Activated T-helper 1 cell treated with anti-CD3 and anti-CD28 coated beads, Interleukin-12 subunit alpha, Interleukin-12 subunit beta, Interleukin-2, Interleukin-4 antibody, amounts not matched to agents 30 ng/mL and 10 ng/mL and 1 ng/mL, durations not matched to agents 14 hours and 24 hours and 36 hours (primary cell): ENCODE data around the gene DENND1C. TPM values are rescaled to one million over a fixed set of nuclear protein-coding genes. Genes with fewer than 3 reads are reported as not detected.

Experiments
- DNase-seq: peaks from one replicate; pipeline ENCODE4 v3.0.0; 2021; ENCODE audit warnings: low spot score
- H3K27ac Mint-ChIP-seq: one replicate; pipeline ENCODE4 v1.8.0; 2021; ENCODE audit warnings: mild to moderate bottlenecking, mixed read lengths
- H3K27me3 Mint-ChIP-seq: one replicate; pipeline ENCODE4 v1.8.0; 2022; ENCODE audit warnings: mild to moderate bottlenecking, moderate library complexity, mixed read lengths; ENCODE audit not compliant: insufficient read depth
- H3K36me3 Mint-ChIP-seq: one replicate; pipeline ENCODE4 v1.8.0; 2021; ENCODE audit warnings: low read depth, mixed read lengths
- H3K4me1 Mint-ChIP-seq: one replicate; pipeline ENCODE4 v1.8.0; 2021; ENCODE audit warnings: low read depth, mixed read lengths
- H3K4me3 Mint-ChIP-seq: one replicate; pipeline ENCODE4 v1.8.0; 2021; ENCODE audit warnings: mild to moderate bottlenecking, moderate library complexity, mixed read lengths
- H3K9me3 Mint-ChIP-seq: one replicate; pipeline ENCODE4 v1.8.0; 2021; ENCODE audit warnings: mixed read lengths
- intact Hi-C: fragments of 100-400 bp; cut with micrococcal nuclease; formaldehyde crosslinking; loops from one replicate; pipeline ENCODE4 v1.15.1; 2024
- total RNA-seq: library from RNA; stranded (reverse); gene quantifications from 2 replicates; pipeline ENCODE4 v1.2.3, GENCODE V29; 2022

DENND1C gene
- total RNA-seq, 1 donor from 2014 or later: 68.4 TPM

- DNase-seq: no peak
- H3K36me3 Mint-ChIP-seq: peaks cover 15% of the 10 kb centered on the region
- H3K4me3 Mint-ChIP-seq: no peak overlapping the region
- H3K27ac Mint-ChIP-seq: no peak overlapping the region
- no peaks in the 10 kb centered on the region for H3K9me3 Mint-ChIP-seq
- intact Hi-C loops: no loop called here
- peaks cover 4% of the 10 kb centered on the region for H3K27me3 Mint-ChIP-seq
- peaks cover 2% of the 10 kb centered on the region for H3K4me1 Mint-ChIP-seq
These were observed 16.6 kb downstream of the DENND1C start for GRCh38 chr19:6465006-6465405.

- DNase-seq: no peak
- H3K27ac Mint-ChIP-seq: no peak within 1 kb of the TSS
- H3K4me1 Mint-ChIP-seq: peaks cover 4% of the 10 kb centered on the region
- H3K27me3 Mint-ChIP-seq: peaks cover 4% of the 10 kb centered on the region
- intact Hi-C loops: no loop called here
- no peaks in the 10 kb centered on the region for H3K9me3 Mint-ChIP-seq
- H3K36me3 Mint-ChIP-seq: peaks cover 11% of the 10 kb centered on the region
- H3K4me3 Mint-ChIP-seq: no peak within 1 kb of the TSS
These were observed 17.3 kb downstream of the DENND1C start, which contains the start of gene CRB3 for GRCh38 chr19:6464070-6464873. Gene CRB3, plus strand, starts transcription at chr19:6464271. Its CDS starts 431 bp downstream, at chr19:6464702.

- Mint-ChIP-seq H3K4me3 (peak overlapping the region; percentile 89), H3K36me3 (peaks cover 10% of the 10 kb centered on the region), H3K9me3 (peaks cover 2% of the 10 kb centered on the region), H3K4me1 (peaks cover 21% of the 10 kb centered on the region), H3K27me3 (peaks cover 4% of the 10 kb centered on the region), H3K27ac (peak overlapping the region; percentile 84)
- peak; percentile 95 for DNase-seq
- intact Hi-C loops: loop anchor here (1.0 kb wide), 12 partner anchors 16 to 556 kb away; partner anchors contain the start of genes CLPP, DENND1C, GPR108 and GTF2F1
These were observed 21.3 kb downstream of the DENND1C start for GRCh38 chr19:6460099-6460884.

GRCh38 chr19:6459262-6460098 lies 22.1 kb downstream of the DENND1C start, which contains the start of gene SLC25A23:
Gene SLC25A23, minus strand, starts transcription at chr19:6459792. Its CDS starts 164 bp downstream, at chr19:6459628.
- peak within 1 kb of the TSS; percentile 84 for H3K27ac Mint-ChIP-seq
- peak; percentile 64 for DNase-seq
- H3K4me1 Mint-ChIP-seq: peaks cover 21% of the 10 kb centered on the region
- H3K9me3 Mint-ChIP-seq: peaks cover 4% of the 10 kb centered on the region
- H3K27me3 Mint-ChIP-seq: no peaks in the 10 kb centered on the region
- intact Hi-C loops: loop anchor here (1.0 kb wide), 12 partner anchors 17 to 555 kb away; partner anchors contain the start of genes CLPP, DENND1C, GPR108 and GTF2F1
- peak within 1 kb of the TSS; percentile 92 for H3K4me3 Mint-ChIP-seq
- H3K36me3 Mint-ChIP-seq: peaks cover 18% of the 10 kb centered on the region

GRCh38 chr19:6458695-6459261 lies 22.8 kb downstream of the DENND1C start:
- Mint-ChIP-seq H3K4me3 (peak overlapping the region; percentile 92), H3K9me3 (peaks cover 10% of the 10 kb centered on the region), H3K27me3 (no peaks in the 10 kb centered on the region), H3K36me3 (peaks cover 23% of the 10 kb centered on the region), H3K4me1 (peaks cover 21% of the 10 kb centered on the region), H3K27ac (peak overlapping the region; percentile 77)
- DNase-seq: no peak
- intact Hi-C loops: no loop called here

GRCh38 chr19:6457958-6458694 lies 23.5 kb downstream of the DENND1C start:
- peak overlapping the region; percentile 92 for H3K4me3 Mint-ChIP-seq
- H3K4me1 Mint-ChIP-seq: peaks cover 21% of the 10 kb centered on the region
- no peak for DNase-seq
- intact Hi-C loops: no loop called here
- H3K9me3 Mint-ChIP-seq: peaks cover 14% of the 10 kb centered on the region
- H3K27ac Mint-ChIP-seq: peak overlapping the region; percentile 33
- peaks cover 29% of the 10 kb centered on the region for H3K36me3 Mint-ChIP-seq
- no peaks in the 10 kb centered on the region for H3K27me3 Mint-ChIP-seq

GRCh38 chr19:6455924-6456323 lies 25.7 kb downstream of the DENND1C start:
- Mint-ChIP-seq H3K4me1 (peaks cover 21% of the 10 kb centered on the region), H3K9me3 (peaks cover 14% of the 10 kb centered on the region), H3K4me3 (no peak overlapping the region), H3K36me3 (peaks cover 40% of the 10 kb centered on the region), H3K27me3 (no peaks in the 10 kb centered on the region), H3K27ac (no peak overlapping the region)
- intact Hi-C loops: no loop called here
- no peak for DNase-seq

GRCh38 chr19:6453951-6454565 lies 27.5 kb downstream of the DENND1C start:
- peaks cover 46% of the 10 kb centered on the region for H3K36me3 Mint-ChIP-seq
- H3K9me3 Mint-ChIP-seq: peaks cover 14% of the 10 kb centered on the region

GRCh38 chr19:6452899-6453298 lies 28.7 kb downstream of the DENND1C start:
- no peak for DNase-seq
- Mint-ChIP-seq H3K36me3 (peaks cover 46% of the 10 kb centered on the region), H3K27me3 (no peaks in the 10 kb centered on the region), H3K27ac (no peak overlapping the region), H3K9me3 (peaks cover 14% of the 10 kb centered on the region), H3K4me3 (no peak overlapping the region), H3K4me1 (peaks cover 4% of the 10 kb centered on the region)
- intact Hi-C loops: no loop called here

More at GRCh38 chr19:6453951-6454565, 27.5 kb downstream of the DENND1C start:
- no peak for DNase-seq
- H3K27ac Mint-ChIP-seq: no peak overlapping the region
- no peak overlapping the region for H3K4me3 Mint-ChIP-seq
- no peaks in the 10 kb centered on the region for H3K27me3 Mint-ChIP-seq
- intact Hi-C loops: no loop called here
- peaks cover 16% of the 10 kb centered on the region for H3K4me1 Mint-ChIP-seq

- H3K9me3 Mint-ChIP-seq: peaks cover 14% of the 10 kb centered on the region
- no peak overlapping the region for H3K4me3 Mint-ChIP-seq
- H3K36me3 Mint-ChIP-seq: peaks cover 46% of the 10 kb centered on the region
- intact Hi-C loops: no loop called here
- no peak for DNase-seq
- no peak overlapping the region for H3K27ac Mint-ChIP-seq
- no peaks in the 10 kb centered on the region for H3K27me3 Mint-ChIP-seq
- H3K4me1 Mint-ChIP-seq: no peaks in the 10 kb centered on the region
These were observed 29.4 kb downstream of the DENND1C start for GRCh38 chr19:6452223-6452614.

GRCh38 chr19:6451583-6452222 lies 29.9 kb downstream of the DENND1C start:
- peaks cover 47% of the 10 kb centered on the region for H3K36me3 Mint-ChIP-seq

More at GRCh38 chr19:6451583-6452222, 29.9 kb downstream of the DENND1C start:
- Mint-ChIP-seq H3K27ac (no peak overlapping the region), H3K27me3 (no peaks in the 10 kb centered on the region), H3K4me1 (no peaks in the 10 kb centered on the region), H3K4me3 (no peak overlapping the region), H3K9me3 (peaks cover 14% of the 10 kb centered on the region)
- intact Hi-C loops: no loop called here
- no peak for DNase-seq
